Endothelial cell of hepatic sinusoid (primary cell): ENCODE measurements around the gene NOTCH4.
"Not testable (repeated sequence)": the region's sequence is repeated elsewhere in the genome, so short reads cannot be mapped to it uniquely, and the experiment has no call there.

Experiments
- in situ Hi-C: cut with HindIII; loops from 2 replicates; pipeline ENCODE4 v1.10.0; 2017; ENCODE audit warnings: low sequenced_read_pairs

Gene NOTCH4

DNA sequence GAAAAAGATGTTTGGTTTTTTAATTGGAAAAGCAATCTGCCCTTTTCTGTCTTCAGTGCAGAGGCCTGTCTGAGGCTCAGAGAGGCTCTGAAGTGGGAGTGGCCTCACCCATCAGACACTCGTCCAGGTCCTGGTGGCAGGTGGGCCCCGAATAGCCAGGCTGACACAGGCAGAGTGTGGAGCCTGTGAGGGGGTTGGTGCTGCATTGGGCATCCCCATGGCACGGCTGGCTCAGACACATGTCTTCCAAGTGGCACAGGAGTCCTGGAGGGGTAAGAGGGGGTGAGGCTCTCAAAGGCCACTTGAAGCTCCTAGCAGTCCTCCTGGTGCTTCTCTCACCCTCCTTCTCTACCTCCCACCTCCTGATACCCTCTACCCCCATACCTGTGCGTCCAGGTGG lies 3.8 kb downstream of the NOTCH4 start:
- in situ Hi-C loops = no loop called here

DNA sequence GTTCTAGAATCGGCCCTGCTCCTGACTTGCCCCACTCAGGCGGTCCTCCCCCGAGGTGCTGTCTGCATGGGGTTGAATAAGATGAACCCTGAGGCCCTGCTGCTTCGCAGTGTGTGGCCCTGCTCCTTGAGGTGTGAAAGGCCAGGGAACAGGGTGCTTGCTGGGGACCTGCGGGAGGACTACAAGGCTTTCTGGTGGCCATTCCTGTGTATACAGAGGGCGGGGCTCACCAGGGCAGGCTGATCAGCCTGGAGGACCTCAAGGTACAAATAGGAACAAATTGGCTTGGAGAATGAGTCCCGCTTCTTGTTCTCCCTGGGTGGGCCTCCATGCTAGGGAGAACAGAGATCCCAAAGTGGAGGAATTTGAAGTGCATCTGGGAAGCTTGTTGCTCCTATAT lies 5.7 kb downstream of the NOTCH4 start:
- in situ Hi-C loops = no loop called here

- in situ Hi-C loops = no loop called here
These were observed 6.9 kb downstream of the NOTCH4 start for GRCh38 chr6:32216998-32217397.

- in situ Hi-C loops = no loop called here
These were observed 7.6 kb downstream of the NOTCH4 start for GRCh38 chr6:32216285-32216684.

DNA sequence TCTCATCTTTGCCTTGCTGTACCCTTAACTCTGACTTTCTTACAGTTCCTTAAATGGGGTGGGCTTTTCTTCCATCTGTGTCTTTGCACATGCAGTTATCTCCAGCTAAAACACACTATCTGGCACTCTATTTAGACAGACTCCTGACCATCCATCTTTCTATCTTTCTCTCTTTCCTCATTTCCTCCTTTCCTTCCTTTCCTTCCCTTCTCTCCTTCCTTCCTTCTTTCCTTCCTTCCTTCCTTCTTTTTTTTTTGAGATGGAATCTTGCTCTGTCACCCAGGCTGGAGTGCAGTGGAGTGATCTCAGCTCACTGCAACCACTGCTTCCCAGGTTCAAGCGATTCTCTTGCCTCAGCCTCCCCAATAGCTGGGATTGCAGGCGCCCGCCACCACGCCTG lies 8.2 kb downstream of the NOTCH4 start:
- in situ Hi-C loops = no loop called here

- in situ Hi-C loops = no loop called here
These were observed 9.7 kb downstream of the NOTCH4 start for GRCh38 chr6:32214126-32214525.

- in situ Hi-C loops = no loop called here
These were observed 10.2 kb downstream of the NOTCH4 start for GRCh38 chr6:32213649-32214048.

- in situ Hi-C loops = no loop called here
These were observed 11.6 kb downstream of the NOTCH4 start for GRCh38 chr6:32212076-32212760.

- in situ Hi-C loops = not testable (repeated sequence)
These were observed 12.4 kb downstream of the NOTCH4 start for GRCh38 chr6:32211432-32211831.

DNA sequence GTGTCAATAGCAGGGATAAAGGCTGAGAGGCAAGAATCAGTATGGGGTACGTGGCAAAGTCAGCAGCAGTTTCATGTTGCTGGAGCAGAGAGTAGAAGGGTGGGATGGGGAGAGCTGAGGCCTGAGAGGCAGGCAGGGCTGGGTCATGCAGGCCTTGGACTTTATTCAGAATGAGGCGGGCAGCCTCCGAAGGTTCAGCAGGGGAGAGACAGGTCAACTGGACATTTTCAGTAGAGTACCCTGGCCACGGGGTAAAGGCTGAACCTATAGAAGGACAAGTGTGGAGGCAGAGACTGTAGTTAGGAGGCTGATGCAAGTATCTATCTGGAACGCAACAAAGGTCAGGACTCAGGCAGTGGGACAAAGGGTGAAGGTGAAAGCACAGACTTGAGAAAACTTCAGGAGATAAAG lies 13.7 kb downstream of the NOTCH4 start:
- in situ Hi-C loops = no loop called here

DNA sequence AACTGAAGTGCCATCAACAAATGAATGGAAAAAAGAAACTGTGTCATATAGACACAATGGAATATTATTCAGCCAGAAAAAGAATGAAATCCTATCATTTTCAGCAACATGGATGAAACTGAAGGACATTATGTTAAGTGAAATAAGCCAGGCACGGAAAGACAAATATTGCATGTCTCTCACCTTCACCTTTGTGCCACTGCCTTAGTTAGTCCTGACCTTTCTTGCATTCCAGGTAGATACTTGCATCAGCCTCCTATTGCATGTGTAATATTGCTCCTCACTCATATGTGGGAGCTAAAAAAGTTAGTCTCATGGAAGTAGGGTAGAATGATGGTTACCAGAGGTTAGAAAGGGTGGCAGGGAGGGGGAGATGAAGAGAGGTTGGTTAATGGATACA lies 14.9 kb downstream of the NOTCH4 start:
- in situ Hi-C loops = no loop called here

DNA sequence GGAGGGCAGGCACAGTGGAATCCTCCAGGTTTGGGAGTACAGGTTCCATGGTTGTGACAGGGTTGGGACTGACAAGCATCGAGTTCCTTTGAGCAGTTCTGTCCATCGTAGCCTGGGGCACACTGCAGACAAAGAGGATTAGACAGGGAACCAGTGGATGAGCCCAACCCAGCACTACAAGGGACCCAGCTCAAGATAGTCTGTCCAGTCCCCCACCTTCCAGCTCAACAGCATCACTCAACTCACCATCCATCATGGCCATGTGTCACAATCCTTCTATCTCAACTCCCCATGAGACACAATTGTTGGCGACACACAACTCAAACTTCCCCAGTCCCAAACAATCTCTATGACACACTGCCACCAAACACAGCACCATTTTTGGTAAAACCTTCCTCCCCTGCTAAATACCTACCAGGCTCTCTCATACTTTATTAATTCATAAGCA lies 19.6 kb downstream of the NOTCH4 start:
- in situ Hi-C loops = no loop called here

GRCh38 chr6:32203426-32204267 lies 20.2 kb downstream of the NOTCH4 start:
- in situ Hi-C loops = no loop called here

- in situ Hi-C loops = no loop called here
These were observed 21.7 kb downstream of the NOTCH4 start for GRCh38 chr6:32202186-32202585.

- in situ Hi-C loops = no loop called here
These were observed 23.0 kb downstream of the NOTCH4 start for GRCh38 chr6:32200711-32201475.

DNA sequence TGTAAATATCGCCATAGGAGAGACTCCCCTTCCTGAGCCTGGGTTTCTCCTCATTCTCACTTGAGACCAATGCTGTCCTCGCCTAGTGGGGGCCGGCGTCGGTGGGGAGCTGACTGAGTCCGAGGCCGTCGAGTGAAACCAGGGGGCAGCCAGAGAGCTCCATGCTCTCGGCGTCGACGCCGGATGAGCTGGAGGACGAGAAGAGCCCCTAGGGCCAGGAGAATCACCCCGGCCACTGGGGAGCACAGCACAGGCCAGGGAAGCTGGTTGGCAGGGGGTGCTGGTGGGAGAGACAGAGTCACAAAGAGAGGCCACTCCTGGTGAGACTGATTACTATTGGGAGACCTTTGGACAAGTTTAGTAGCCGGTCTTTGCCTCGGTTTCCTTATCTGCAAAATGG lies 25.0 kb downstream of the NOTCH4 start:
- in situ Hi-C loops = no loop called here

- in situ Hi-C loops = no loop called here
These were observed 25.5 kb downstream of the NOTCH4 start for GRCh38 chr6:32198345-32198696.

- in situ Hi-C loops = no loop called here
These were observed 26.9 kb downstream of the NOTCH4 start for GRCh38 chr6:32196682-32197616.

DNA sequence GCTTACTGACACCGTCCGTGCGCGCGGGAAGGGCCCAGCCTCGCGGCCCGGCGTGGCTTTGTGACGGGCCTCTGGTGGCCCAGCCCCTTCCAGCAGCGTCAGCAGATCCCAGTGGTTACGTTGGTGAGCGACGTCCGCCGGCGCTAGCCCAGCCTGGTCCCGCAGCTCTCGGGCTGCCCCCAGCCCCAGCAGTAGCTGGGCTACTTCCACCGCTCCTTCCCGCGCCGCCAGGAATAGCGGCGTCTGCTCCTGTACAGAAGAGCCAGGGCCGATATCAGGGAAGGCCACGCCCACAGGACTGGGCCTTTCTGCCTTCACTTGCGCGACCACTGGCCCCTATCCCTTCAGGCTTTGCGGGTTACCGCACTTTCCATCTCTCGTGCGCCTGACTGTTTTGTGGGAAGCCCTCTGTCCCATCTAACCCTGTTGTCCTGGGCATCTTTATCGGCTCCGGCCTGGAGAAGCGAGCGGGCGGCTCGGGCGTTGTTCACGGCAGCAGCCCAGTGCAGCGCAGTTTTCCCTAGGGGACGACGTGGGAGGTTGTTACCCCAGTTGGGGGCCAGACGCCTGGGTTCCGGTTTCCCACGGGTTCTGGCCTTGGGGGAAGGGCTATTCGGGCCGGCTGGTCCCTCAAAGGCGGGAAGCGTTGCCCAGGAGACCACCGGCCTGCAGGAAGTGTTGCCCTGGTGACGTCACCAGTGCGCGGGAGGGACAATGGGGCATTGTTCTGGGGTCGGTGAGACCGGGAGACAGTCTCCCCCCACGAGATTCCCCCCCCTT lies 27.8 kb downstream of the NOTCH4 start:
- in situ Hi-C loops = no loop called here

- in situ Hi-C loops = no loop called here
These were observed 28.3 kb downstream of the NOTCH4 start for GRCh38 chr6:32195652-32195901.
